Putamen (tissue), 1 donor: ENCODE data around the gene PDZRN4.
"Not testable (repeated sequence)": the region's sequence is repeated elsewhere in the genome, so short reads cannot be mapped to it uniquely, and the experiment has no call there.

Source experiments
- DNase-seq: peaks from one replicate; pipeline ENCODE4 v3.0.0-alpha.2; 2016; ENCODE audit warnings: low spot score

The PDZRN4 gene

GRCh38 chr12:41188058-41188840 lies at the start of gene PDZRN4:
TSS of gene PDZRN4 (plus strand) at chr12:41188320.
- DNase-seq: no peak

- DNase-seq: no peak
These were observed 48.0 kb upstream of the PDZRN4 start for GRCh38 chr12:41140117-41140516.

GRCh38 chr12:41141104-41141503 lies 47.0 kb upstream of the PDZRN4 start:
- DNase-seq: no peak

- no peak for DNase-seq
These were observed 45.7 kb upstream of the PDZRN4 start for GRCh38 chr12:41142376-41142775.

- no peak for DNase-seq
These were observed 36.3 kb upstream of the PDZRN4 start for GRCh38 chr12:41151793-41152192.

GRCh38 chr12:41162461-41162860 lies 25.7 kb upstream of the PDZRN4 start:
- DNase-seq: no peak

- no peak for DNase-seq
These were observed 20.4 kb upstream of the PDZRN4 start for GRCh38 chr12:41167701-41168100.

GRCh38 chr12:41174602-41175001 lies 13.5 kb upstream of the PDZRN4 start:
- DNase-seq: no peak

GRCh38 chr12:41179507-41179906 lies 8.6 kb upstream of the PDZRN4 start:
- not testable (repeated sequence) for DNase-seq

GRCh38 chr12:41184864-41185263 lies 3.3 kb upstream of the PDZRN4 start:
- DNase-seq: no peak

- no peak for DNase-seq
These were observed 2.1 kb upstream of the PDZRN4 start for GRCh38 chr12:41186026-41186425.

- DNase-seq: no peak
These were observed 798 bp downstream of the PDZRN4 start for GRCh38 chr12:41188841-41189394.

GRCh38 chr12:41189395-41190251 lies 1.5 kb downstream of the PDZRN4 start:
- no peak for DNase-seq

GRCh38 chr12:41190338-41190737 lies 2.2 kb downstream of the PDZRN4 start:
- peak; percentile 46 for DNase-seq

GRCh38 chr12:41191549-41191948 lies 3.4 kb downstream of the PDZRN4 start:
- DNase-seq: not testable (repeated sequence)

- DNase-seq: no peak
These were observed 5.2 kb downstream of the PDZRN4 start for GRCh38 chr12:41193311-41193710.

GRCh38 chr12:41202051-41202450 lies 13.9 kb downstream of the PDZRN4 start:
- DNase-seq: no peak

- DNase-seq: no peak
These were observed 17.1 kb downstream of the PDZRN4 start for GRCh38 chr12:41205070-41205709.

GRCh38 chr12:41206298-41206697 lies 18.2 kb downstream of the PDZRN4 start:
- DNase-seq: no peak

GRCh38 chr12:41211448-41211847 lies 23.3 kb downstream of the PDZRN4 start:
- DNase-seq: no peak

GRCh38 chr12:41212625-41213024 lies 24.5 kb downstream of the PDZRN4 start:
- DNase-seq: peak; percentile 52

- no peak for DNase-seq
These were observed 25.0 kb downstream of the PDZRN4 start for GRCh38 chr12:41213107-41213506.
